Activated T-helper 1 cell treated with Interleukin-2 at 50 U/mL for 16 hours (primary cell): ENCODE results near the gene CCDC33.

Experiments
- DNase-seq: peaks from one replicate; pipeline ENCODE4 v3.0.0-alpha.2; 2020; ENCODE audit warnings: low read depth

The CCDC33 gene

GRCh38 chr15:74235962-74236361, at the start of gene CCDC33:
CCDC33 (plus strand) TSS chr15:74236326; CDS start chr15:74236720, 394 bp downstream.
- no peak for DNase-seq

DNA sequence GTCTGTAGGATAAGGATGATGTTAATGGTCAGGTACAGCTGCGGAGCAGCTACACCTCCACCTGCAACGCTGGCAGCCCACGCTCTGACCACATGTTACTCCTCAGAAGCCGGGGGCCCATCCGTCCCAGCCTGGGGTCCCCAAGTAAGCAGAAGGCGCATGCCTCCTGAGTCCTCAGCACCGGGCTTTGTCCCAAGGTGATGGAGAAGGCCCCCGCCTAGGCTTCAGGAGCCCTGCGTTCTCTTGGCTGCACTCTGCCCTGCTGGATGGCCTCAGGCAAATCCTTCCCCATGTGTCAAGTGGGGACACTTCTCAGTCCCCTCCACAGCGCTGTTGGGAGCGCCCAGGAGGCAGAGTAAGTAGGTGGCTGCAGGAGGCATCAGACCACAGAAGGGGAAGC, 47.9 kb upstream of the CCDC33 start:
- no peak for DNase-seq

DNA sequence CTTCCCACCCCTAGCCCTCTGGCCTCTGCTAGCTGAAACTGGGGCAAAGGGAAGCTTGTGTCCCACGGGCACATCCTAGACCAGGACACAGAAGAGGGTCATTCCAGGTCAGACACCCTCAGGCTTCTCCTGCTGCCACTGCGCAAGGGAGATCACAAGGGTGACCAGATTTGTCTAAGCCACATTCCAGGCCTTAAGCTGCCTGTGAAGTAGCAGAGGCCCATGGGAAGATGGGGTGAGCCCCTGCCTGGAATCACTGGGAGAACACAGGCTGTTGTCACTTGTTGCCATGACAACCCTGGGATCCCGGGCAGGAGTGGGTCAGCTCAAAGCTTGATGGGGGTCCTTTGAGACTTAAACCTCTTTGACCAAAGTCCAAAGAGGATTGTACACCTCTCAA, 44.3 kb upstream of the CCDC33 start:
- DNase-seq = no peak

DNA sequence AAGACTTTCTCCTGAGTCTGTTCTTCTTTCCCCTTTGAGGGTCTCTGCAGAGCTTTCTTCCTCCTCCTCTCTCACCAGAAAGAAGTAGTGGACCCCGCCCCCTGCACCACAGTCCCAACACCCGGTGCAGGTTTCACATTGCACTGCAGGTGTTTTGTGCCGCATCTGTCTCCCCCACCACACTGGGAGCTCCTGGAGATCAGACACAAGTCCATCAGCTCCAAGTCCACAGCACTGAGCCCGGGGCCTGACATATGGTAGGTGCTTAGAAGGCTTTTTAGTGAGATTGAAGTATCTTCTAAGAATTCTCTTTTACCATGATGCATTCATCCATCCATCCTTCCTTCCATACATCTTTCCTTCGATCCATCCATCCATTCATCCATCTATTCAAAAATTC, 43.4 kb upstream of the CCDC33 start:
- DNase-seq = no peak

DNA sequence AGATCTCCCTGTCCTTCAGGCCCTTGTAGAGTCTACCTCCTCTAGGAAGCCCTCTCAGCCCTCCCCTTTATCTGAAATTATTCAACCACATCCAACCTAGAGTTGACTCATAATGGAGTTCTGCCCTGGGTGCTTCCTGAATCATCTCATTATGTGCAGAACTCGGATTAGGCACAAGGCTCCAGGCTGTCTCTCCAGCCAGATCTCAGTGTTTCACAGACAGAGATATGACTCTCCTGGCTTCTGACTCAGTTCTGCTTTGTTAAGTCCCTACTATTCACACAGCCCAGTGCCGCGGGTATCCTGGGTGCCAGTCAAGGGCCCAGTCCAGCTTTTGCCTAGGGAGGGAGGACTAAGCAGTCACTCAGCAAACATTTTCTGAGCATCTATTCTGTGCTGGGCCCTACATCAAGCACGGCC, 42.8 kb upstream of the CCDC33 start:
- DNase-seq = no peak

DNA sequence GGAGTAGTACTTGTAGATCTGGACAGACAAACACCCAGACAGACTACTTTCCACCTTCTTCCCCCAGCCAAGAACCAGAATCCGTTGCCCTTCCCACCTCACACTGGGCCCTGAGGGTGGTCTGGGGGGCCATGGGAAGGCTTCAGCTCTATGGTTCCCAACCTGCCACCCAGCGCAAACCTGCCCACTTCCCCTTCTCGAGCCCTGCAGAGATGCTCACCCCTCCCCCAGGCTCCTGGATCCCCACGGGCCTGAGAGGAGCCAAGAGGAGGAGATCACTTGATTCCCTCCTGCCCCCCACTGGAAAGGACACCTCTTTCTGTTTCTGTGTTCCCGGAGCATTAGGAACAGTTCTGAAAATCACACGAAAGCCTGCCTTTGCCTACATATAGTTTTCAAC, 42.2 kb upstream of the CCDC33 start:
- DNase-seq = no peak

DNA sequence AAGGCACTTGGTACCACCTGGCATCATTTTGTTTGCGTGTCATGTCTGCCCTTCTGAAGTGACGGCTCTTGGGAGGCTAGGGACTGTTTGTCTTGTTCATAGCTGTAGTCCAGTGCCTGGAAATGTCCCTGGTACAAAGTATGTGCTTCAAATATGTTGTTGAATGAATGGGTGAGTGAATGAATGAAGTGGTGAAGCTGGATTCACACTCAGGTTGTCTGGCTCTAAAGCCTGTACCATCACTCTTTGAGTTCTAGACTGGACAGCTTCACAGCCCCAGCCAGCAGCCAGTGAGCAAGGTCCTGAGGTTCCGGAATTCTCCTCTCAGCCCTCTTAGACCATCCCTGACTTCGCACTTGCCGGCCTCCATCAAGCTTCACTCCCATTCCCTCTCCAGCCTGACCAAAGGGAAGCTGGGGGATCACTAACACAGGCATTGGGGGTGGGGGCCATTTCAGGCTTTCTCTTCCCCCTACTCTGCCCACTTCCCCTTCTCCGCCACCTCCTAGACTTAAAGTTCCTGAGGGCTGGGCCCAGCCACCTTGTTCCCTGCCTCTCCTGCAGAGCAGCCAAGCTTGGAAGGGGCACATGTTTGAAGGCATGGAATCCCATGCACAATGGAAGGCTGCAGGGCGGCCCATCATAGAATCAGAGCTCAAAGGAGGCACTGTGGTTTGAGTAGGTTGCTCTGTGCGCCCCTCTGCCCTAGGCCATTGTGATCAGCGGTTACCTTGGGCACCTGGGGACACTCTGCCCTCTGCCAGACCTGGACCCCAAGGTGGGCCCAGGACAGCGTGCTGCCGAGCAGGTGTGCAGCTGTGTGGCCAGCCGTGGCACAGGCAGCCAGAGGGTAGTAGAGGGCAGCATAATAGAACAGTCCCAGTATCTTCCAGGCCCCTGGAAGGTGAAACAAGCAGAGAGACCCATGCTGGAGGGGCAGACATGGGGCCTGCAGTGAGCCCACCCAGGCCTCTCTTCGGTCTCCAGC, 41.3 kb upstream of the CCDC33 start:
- DNase-seq = no peak

GRCh38 chr15:74196175-74196574, 40.0 kb upstream of the CCDC33 start:
- no peak for DNase-seq

GRCh38 chr15:74197176-74197965, 38.8 kb upstream of the CCDC33 start:
- no peak for DNase-seq

DNA sequence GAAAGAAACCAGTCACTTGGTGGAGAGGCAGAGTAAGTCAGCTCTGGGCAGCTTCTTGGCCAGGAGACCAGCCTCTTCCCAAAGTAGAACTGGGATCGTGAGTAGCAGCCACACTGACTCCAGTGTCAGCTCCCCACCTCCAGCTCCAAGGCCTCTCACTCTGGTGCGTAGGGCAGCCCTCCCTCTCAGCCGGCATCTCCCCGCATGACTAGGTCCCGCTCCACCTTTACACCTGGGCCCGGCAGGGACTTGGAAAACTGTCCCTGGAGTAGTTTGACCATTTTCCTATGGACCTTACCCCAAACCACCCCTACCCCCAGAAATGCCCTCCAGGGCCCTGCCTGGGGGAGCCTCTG, 36.9 kb upstream of the CCDC33 start:
- DNase-seq = no peak

DNA sequence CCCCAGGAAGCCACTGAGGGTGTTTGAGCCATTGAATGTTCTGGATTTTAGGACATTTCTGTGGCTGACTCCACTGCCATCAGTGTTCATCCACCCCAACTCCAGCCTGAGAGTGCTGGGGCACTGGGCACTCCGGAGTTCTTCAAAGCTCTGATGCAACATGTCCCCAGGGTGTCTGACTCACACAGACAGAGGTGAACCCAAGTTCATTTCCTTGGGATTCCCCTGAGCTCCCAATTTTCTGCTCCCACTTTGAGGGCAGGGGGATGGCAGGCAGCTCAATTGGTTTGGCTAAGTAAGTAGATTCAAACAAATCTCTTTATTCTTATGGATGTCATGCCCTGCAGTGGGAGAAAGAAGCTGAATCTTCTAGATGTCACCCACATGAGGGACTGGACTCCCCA, 35.7 kb upstream of the CCDC33 start:
- DNase-seq = no peak

GRCh38 chr15:74200871-74201419, 35.2 kb upstream of the CCDC33 start:
- DNase-seq = no peak

DNA sequence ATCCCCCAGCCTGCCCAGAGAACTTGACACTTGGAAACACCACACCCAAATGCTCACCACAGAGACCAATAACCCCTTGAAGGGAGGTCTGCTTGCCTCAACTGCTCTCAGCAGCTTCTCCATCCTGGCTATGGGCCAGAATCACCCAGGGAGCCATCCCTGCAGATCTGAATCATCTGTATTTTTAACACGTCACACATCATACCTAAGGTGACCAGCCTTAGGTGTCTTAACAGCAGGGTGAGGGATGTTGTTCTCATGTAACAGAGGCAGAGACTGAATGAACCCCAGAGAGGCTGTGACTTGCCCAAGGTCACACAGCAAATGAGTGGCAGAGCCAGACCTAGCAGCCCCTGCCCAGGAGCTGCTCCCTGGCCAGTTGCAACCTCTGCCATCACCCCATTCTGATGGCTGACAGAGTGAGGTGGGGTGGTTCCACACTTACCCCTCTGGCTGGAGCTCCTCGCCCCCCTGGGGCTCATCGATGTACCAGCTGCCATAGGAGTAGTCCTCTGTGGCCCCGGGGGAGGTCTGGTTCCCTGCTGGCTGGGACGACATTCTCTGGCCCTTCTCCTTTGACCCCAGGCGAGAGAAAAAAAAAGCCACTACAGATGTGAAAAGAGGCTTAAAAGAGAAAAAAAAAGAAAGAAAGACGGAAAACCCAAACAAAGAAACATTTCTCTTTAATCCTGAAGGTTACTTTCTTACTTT, 34.3 kb upstream of the CCDC33 start:
- DNase-seq = no peak

- DNase-seq = no peak
These were observed 33.4 kb upstream of the CCDC33 start, which contains the start of gene STRA6 for GRCh38 chr15:74202452-74203401. STRA6 (minus strand) TSS chr15:74202787; CDS start chr15:74202267, 520 bp downstream.

DNA sequence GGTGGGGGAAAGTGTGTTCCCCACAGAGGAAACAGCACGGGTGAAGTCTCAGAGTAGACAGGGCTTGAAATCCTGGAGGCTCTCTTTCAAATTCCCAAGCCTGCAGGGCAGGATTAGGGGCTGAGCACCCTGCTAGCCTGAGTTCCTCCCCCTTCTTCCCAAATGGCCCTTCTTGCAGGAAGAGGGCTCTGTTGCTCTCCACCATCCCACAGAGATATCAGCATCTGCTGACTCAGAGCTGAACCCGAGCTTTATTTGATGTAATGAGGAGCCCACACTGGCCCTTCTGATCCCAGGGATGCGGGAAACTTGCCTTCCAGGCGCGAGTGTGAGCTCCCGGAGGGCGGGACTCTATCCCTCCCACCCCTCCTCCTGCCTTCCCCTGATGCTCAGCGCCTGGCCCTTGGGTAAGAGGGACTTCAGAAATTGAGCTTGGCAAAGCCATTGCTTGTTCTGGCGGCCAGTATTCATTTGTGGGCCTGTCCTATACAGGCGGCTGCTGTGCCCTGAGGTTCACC, 32.2 kb upstream of the CCDC33 start:
- no peak for DNase-seq

GRCh38 chr15:74205582-74205947, 30.6 kb upstream of the CCDC33 start:
- no peak for DNase-seq

DNA sequence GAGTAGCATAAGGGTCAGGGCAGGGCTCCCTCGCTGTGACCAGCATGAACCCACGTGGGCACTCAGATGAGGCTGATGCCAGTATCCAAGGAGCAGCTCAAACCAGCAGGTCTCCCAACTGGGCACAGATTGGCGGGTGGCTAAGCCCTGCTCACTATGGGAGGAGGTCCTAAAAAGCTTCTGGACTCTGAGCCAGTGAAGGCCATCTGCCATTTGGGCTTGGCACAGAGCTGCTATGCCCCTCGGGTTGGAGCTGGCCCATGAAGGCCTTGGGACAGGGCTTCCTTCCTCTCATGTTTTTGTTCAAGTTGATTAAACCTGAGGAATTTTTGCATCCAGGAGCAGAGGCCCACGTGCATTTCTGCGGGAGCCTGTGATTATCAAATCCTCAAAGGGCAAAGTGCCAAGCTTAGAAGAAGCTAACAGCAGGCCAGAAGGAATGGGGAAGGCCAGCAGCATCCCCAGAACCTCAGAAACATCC, 29.3 kb upstream of the CCDC33 start:
- DNase-seq = no peak

- DNase-seq = no peak
These were observed 28.3 kb upstream of the CCDC33 start for GRCh38 chr15:74207652-74208440.

DNA sequence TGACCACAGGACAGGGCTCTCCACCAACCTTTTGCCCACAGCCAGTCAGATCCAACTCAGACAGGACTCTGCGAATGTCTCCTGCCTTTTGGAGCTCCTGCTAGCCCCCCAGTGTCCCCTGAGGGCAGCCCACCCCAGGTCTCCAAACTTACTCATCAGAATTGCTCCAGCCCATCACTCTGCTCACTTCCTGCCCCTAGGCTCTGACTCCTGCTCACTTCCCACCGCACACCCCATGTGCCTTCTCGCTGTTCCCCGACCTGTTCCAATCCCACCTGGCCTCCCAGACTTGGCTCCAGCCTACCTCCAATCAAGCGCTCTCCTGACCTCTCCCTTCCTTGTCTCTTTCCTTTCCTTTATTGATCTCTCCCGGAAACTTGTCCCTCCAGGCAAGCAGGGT, 27.6 kb upstream of the CCDC33 start:
- DNase-seq = no peak
